T-helper 1 cell treated with Interleukin-12 subunit alpha and Interleukin-12 subunit beta and Interleukin-4 antibody, amounts not matched to agents 30 ng/mL and 1 ng/mL, for 36 hours (primary cell): ENCODE data around the gene LUC7L2. TPM values are rescaled to one million over a fixed set of nuclear protein-coding genes. Genes with fewer than 3 reads are reported as not detected.
"Not testable (repeated sequence)": the region's sequence is repeated elsewhere in the genome, so short reads cannot be mapped to it uniquely, and the experiment has no call there.

Experiments
- intact Hi-C: fragments of 100-400 bp; cut with micrococcal nuclease; formaldehyde crosslinking; loops from one replicate; pipeline ENCODE4 v1.15.1; 2024
- total RNA-seq: library from RNA; stranded (reverse); gene quantifications from 2 replicates; pipeline ENCODE4 v1.2.3, GENCODE V29; 2022

LUC7L2 gene
- total RNA-seq, 1 donor from 2014 or later: 130 TPM

DNA sequence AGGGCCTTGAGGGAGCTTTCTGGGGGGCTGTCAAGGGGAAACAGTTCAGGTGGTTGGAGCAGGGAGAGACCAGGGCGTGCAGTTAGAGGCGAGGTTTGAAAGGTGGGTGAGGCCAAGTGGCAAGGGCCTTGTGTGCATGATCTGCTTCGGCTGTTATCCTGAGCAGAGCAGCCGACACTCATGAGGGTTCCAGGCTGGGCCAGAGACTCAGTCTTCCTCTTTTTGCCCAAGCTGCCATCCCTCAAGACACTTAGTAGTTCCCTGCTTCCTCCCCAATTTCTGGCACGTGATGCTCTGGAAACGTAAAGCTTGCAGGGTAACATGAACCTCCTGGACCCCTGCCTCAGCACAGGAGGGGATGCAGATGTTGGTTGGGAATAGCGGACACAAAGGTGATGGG, 79.7 kb downstream of the LUC7L2 start:
- intact Hi-C loops: no loop called here

DNA sequence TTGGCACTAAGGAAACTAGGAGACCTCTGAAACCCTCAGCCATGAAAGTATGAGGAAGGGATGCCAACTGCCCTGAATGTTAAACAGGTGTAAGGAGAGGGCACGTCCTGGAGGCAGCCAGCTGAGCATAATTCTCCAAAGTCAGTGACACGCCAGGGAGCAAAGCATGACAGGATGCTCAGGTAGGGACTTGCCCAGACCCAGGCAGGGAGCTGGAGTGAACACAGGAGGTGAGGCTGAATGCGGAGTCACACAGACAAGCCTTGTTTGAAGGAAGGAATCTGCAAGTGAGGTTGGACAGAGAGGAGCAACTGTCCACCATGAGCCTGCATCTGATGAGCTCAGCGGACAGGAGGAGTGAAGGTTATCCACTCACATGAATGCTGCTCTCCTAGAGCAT, 82.3 kb downstream of the LUC7L2 start:
- intact Hi-C loops: no loop called here

DNA sequence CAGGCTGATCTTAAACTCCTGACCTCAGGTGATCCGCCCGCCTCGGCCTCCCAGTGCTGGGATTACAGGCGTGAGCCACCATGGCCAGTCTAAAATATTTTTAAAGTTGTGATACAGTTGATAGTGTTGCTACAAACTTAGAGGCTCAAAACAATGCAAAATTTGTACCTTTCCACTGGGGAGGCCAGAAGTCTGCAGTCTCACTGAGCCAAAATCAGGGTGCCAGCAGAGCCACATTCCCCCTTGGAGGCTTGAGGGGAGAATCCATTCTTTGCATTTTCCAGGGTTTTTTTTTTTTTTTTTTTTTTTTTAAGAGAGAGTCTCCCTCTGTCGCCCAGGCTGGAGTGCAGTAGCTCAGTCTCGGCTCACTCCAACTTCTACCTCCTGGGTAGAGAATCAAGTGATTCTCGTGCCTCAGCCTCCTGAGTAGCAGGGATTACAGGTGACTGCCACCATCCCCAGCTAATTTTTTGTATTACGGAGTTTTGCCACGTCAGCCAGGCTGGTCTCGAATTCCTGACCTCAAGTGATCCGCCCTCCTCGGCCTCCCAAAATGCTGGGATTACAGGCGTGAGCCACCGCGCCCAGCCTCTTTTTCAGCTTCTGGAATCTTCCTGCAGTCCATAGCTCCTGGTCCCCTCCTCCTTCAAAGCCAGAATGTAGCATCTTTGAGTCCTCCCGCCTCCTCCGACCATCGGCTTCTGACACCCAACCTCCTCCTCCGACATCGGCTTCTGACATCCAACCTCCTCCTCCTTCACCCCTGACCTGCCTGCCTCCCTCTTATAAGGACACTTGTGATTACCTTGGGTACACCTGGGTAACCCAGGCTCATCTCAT, 86.6 kb downstream of the LUC7L2 start:
- intact Hi-C loops: no loop called here

DNA sequence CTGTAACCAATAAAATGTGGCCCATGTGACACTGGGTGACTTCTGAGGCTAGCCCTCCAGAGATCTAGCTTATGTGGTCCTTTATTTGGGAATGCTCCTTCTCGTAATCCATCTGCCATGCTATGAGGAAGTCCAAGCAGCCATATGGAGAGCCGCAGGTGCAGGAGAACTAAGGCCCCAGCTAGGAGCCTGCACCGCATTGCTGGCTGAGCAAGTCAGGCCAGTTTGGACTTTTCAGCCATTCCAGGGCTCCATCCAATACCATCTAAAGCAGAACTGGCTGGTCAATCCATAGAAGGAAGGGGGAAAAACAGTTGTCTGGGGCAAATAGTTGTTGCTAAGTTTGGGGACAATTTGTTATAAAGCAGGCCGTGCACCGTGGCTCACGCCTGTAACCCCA, 91.2 kb downstream of the LUC7L2 start:
- intact Hi-C loops: no loop called here

DNA sequence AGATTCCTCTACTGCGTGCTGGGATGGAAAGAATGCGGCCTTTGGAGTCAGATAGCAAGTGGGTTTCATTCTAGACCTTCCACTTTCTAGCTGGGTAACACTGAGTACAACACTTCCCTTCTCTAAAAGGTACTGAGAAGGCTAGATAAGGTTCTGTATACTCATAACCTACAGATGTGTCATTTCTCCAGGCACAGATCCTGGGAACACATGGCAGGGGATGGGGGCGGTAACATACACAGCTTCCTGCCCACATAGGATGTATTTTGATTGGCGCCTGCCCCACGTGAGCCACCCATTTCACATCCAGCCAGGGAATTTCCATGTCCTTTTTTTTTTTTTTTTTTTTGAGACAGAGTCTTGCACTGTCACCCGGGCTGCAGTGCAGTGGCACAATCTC, 91.9 kb downstream of the LUC7L2 start:
- intact Hi-C loops: no loop called here

DNA sequence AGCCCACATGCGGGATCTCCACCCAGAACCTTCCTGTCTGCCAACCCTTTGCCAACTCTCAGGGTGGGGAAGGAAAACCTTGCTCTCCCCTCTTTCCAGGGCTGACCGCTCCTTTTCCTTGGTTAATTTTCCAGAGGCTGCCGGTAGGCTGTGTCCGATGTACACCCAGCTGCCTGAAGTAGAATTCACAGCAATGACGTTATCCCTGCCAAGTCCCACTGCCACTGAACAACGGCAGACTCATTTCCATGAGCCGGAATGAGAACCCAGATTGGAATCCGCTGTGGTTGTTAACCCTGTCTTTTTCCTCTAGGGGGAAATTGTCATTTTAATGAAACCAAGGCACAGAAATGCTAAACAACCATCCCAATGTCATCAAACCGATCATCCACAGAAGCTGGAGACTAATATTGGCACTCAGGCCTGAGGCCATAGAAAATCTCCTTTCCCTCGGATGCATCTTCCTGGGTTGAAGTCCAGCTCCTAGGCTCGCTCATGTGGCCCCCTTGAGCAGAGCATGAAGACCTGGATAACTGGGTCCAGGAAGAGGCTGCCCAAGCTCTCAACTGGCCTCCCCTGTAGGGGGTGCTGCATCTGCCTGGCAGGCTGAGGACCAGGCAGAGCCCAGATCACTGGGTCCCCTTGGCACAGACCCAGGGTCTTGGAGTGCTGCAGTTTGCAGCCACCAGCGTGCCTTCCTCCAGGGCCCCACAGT, 93.4 kb downstream of the LUC7L2 start:
- intact Hi-C loops: no loop called here

DNA sequence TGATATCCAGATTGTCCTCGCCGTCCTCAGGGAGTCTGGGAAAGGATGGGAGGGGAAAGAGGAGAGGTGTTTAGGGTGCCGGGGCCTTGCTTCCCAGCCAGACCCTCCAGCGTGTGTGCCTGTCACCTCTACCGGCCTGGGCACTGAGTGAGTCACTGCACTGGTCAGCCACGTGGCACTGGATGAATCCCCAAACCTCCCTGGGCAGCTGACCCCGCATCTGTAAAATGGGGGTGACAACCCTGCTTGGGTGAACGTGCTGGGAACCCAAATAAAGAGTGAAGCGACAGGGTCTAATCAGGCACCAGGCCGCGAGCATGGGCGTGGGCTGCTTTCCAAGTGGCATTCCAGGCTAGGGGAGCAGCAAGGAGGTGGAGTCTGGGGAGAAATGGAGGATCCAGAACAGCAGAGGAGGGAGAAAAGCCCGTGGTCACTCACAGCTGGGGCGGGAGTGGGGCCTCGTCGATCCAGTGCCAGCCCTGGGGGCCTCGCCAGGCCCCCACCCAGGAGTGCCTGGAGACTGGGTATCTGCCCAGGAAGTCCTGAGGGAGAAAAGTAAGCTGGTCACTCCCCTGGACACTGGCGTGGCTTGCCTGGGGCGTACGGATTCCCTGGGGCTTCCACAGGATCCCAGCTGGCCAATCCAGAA, 94.1 kb downstream of the LUC7L2 start:
- intact Hi-C loops: no loop called here

DNA sequence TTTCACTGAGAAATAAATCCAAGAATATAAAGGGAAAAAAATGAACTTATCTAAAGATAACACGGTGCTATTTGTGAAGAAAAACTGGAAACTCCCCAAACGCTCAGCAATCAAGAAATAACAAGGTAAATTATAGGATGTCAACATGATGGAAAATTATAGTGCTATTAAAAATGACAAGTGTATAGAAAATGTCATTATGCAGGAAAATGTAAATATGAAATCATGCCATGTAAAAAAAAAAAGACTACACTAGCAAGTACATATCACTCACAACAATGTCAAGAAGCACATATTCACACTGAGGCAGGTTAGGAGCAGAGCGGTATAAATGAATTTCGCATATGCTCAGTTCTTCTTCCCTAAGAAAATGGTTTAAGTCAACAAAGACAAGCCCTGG, 96.1 kb downstream of the LUC7L2 start:
- intact Hi-C loops: no loop called here

DNA sequence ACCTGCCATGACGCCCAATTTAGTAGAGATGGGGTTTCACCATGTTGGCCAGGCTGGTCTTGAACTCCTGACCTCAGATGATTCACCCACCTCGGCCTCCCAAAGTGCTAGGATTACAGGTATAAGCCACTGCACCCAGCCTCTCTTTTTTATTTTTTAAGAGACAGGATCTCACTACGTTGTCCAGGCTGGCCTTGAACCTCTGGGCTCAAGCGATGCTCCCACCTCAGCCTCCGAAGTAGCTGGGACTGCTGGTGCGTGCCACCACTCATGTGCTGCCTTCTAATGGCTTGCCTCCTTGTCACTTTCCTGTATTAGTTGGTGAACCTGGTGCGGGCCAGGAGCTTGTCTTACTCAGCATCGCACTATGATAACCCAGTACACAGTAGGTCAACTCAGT, 96.8 kb downstream of the LUC7L2 start:
- intact Hi-C loops: no loop called here

DNA sequence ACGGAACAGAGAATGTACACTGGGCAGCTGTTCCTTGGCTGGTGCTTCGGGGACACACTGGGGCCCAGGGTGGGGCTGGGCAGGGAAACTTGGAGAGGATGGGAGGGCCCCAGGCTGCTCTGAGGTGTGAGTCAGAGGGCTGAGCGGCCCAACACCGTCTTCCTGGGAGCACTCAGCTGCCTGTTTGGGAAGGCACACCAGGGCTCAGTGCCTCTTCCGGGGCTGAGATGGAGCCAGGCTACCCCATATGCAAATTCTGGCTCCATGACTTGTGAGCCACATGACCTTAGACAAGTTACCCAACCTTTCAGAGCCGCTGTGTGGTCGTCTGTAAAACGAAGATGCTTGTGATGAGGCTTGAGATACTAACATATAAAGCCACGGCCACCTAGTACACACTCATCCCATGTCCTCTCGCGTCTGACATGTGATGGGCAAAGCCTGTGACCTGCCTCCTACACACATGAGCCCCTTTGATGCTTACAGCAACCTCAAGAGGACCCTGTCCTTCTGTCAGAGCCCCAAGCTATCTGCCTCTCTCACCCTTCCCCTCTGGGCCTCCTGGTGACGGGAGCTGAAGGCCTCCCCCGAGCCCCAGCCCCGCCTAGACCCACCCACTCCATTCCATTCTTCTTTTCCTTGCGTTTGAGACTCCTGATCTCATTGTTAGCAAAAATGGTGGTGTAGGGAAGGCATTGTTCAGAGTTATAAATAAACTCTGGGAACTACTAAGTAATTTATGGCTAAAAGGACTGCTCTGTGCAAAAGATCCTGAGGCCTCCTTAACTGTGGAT, 97.7 kb downstream of the LUC7L2 start:
- intact Hi-C loops: no loop called here

DNA sequence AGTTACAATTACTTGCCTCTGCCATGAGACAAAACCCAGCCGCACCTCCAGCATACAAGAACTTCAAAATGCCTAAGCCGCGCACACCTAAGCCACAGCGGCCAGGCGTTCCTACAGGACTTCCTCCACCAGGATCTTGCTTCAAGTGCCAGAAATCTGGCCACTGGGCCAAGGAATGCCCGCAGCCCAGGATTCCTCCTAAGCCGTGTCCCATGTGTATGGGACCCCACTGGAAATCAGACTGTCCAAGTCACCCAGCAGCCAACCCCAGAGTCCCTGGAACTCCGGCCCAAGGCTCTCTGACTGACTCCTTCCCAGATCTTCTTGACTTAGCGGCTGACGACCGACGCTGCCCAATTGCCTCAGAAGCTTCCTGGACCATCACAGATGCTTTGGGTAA, 103.7 kb downstream of the LUC7L2 start:
- intact Hi-C loops: not testable (repeated sequence)

DNA sequence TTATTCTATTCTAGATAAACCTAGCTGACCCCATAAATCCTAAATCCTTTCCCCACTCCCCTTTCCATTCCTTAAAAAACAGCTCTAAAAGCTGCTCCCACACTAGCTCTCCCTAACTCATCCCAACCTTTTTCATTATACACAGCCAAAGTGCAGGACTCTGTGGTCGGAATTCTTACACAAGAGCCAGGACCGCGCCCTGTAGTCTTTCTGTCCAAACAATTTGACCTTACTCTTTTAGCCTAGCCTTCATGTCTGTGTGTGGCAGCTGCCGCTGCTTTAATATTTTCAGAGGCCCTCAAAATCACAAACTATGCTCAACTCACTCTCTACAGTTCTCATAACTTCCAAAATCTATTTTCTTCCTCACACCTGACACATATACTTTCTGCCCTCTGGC, 104.8 kb downstream of the LUC7L2 start:
- intact Hi-C loops: not testable (repeated sequence)

DNA sequence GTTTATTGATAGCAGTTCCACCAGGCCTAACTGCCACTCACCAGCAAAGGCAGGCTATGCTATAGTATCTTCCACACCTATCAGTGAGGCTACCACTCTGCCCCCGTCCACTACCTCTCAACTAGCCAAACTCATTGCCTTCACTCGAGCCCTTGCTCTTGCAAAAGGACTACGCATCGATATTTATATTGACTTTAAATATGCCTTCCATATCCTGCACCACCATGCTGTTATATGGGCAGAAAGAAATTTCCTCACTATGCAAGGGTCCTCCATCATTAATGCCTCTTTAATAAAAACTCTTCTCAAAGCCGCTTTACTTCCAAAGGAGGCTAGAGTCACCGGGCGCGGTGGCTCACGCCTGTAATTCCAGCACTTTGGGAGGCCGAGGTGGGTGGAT, 105.4 kb downstream of the LUC7L2 start:
- intact Hi-C loops: not testable (repeated sequence)

DNA sequence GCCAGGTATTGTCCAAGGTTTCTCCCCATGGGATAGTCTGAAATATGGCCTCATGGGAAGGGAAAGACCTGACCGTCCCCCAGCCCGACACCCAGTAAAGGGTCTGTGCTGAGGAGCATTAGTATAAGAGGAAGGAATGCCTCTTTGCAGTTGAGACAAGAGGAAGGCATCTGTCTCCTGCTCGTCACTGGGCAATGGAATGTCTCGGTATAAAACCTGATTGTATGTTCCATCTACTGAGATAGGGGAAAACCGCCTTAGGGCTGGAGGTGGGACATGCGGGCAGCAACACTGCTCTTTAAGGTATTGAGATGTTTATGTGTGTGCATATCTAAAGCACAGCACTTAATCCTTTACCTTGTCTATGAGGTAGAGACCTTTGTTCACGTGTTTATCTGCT, 108.0 kb downstream of the LUC7L2 start:
- intact Hi-C loops: not testable (repeated sequence)

DNA sequence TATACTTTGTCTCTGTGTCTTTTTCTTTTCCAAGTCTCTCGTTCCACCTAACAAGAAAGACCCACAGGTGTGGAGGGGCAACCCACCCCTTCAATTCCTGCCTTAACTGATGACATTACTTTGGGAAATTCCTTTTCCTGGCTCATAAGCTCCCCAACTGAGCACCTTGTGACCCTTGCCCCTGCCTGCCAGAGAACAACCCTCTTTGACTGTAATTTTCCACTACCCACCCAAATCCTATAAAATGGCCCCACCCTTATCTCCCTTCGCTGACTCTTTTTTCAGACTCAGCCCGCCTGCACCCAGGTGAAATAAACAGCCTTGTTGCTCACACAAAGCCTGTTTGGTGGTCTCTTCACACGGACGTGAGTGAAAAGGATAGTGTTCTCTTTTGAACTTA, 108.6 kb downstream of the LUC7L2 start:
- intact Hi-C loops: not testable (repeated sequence)

DNA sequence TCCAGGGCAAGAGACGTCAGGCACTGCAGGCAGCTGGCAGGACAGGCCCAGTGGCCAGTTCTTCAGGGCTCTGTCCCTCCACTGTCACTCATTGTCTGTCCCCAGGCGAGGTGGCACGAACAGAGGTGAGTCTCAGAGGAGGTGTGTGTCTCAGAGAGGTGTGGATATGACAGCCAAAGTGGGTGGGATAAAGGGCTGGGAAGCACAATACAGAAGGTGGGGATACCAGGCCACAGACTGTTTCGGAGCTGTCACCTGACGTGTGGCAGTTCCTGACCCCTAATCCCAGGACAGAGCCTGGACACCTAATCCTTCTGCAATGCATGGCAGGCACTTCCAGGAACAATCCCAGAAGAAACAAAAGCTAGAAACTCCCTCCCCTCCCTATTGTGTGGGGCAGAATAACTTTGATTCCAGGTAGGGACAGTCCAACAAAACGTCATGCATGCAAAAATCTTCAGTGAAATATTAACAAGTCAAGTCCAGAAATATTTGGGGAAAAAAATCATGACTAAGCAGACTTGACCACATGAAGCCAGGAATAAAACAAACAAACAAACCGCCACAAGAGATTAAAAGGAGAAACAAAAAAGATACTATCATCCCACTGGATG, 112.2 kb downstream of the LUC7L2 start:
- intact Hi-C loops: no loop called here

Other genes starting within 250 kb of the LUC7L2 start
- 13.8 and 14.5 TPM in 2 replicates for gene UBN2, start 128.7 kb upstream of the LUC7L2 start, total RNA-seq
- gene FMC1, start 18.6 kb upstream of the LUC7L2 start, total RNA-seq: 3.9 and 4.6 TPM in 2 replicates
- 0.12 TPM in 1 of 2 replicates, not detected in the other for gene KLRG2, start 123.8 kb downstream of the LUC7L2 start, total RNA-seq
- not detected in 2 replicates for gene CLEC2L, start 163.8 kb downstream of the LUC7L2 start, total RNA-seq